Stimulated activated CD4-positive, alpha-beta T cell treated with anti-CD3 and anti-CD28 coated beads, Interleukin-2, amount 100 ng/mL, for 24 hours (primary cell): ENCODE results near the gene FIGN.

Source experiments
- DNase-seq, 2 donors: peaks; one replicate each; pipeline ENCODE4 v3.0.0-alpha.2; 2020

Gene FIGN

DNA sequence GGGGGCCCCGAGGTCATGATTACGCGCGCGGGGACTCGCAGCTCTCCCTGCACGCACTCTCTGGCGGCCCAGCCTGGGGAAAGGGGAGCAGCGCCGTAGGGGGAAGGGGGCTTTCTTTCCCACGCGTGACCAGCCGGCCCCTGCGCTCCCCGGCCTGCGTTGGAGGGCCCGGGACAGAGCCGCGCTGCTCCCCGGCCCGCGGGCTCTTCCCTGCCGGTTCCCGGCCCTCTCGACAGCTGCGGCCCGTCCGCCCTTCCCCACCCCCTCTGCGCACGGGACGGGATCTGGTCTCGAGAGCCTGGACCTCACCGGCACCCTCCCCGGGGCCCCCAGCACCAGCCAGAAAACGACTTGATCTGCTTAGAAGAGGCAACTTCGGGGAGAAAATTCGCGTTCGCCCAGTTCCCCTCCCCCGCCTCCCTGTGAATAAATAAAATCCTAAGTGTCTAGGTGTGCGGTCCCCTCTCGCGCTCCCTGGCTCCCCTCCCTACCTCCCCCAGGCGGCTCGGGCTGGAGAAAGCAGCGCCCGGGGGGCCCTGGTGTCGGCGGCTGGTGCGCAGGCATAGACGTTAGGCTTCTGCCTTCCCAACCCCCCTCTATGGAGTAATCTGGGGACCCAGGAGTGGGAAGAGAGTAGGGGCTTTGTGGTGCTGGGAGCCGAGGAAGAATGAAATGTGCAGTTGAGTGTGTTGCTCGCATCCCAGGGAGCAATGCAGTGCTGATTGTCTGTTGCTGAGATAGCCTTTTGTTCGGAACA, 803 bp upstream of the FIGN start:
- DNase-seq = no peak

DNA sequence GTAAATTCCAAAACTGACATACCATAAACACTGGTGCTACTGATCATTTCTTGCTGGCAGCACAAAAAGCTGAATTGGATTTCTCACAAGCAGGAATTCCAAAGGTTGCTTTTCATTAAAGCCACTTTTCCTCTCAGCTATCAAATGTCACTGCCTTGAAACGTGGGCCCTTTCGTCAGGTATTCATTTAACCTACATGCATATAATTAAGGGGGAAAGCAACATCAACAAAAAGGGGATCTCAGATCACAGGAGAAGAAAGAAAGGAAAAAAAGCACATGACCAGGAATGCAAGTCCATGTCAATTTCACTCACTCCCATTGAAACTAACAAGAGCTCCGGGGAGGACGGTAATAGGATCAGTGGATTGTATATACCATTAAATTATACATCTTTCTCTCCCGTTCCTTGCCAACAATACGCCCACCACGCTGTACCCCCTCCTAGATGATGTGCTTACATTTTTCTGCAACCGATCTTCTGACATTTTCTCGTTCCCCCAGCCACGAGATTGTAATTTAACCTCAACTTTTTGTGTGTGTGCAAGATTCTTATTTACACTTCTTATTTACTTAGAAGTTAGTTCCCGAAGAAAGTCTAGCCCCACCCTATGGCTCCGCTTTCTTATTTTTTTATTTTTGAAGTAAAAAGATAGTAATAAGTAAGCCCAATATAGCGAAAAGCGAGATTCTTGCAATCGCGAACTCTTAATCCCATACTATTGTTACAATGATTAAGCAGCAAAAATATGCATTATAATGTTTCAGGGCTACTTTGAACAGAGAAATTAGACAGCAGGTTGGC, 725 bp downstream of the FIGN start:
- DNase-seq = no peak

DNA sequence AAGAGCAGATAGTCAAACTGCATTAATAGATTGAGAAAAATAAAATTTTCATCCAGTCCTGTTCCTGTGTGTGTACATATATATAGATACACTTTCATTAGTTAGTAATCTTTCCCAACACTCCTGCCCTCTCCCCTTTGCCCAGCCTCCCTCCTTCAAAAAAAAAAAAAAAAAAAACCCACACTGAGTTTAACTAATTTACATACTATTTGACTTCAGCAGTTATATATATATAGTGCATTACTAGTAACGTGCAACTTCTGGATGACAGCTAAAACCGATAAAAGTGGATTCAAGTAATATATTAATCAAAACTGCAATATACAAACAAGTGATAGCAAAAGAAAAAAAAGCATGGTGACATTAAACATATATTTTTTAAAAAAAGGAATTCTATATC, 1.4 kb downstream of the FIGN start:
- DNase-seq = no peak

DNA sequence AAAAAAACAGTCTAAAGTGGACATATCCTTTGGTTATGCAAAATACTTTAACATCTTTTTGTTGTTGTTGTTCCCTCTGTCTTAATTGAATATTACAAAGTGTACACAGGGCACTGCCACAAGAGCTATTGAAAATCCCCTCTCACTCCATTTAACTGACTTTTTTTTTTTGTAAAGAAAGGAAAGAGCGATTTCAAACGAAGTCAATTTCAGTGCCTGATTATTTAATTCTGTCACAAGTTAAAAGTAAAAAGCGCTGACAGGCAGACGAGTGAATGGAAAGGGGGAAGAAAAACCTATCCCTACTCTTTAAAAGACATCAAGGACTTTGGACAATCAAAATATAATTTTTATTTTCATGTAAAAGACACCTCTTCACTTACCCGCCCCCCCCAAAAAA, 1.9 kb downstream of the FIGN start:
- no peak for DNase-seq

DNA sequence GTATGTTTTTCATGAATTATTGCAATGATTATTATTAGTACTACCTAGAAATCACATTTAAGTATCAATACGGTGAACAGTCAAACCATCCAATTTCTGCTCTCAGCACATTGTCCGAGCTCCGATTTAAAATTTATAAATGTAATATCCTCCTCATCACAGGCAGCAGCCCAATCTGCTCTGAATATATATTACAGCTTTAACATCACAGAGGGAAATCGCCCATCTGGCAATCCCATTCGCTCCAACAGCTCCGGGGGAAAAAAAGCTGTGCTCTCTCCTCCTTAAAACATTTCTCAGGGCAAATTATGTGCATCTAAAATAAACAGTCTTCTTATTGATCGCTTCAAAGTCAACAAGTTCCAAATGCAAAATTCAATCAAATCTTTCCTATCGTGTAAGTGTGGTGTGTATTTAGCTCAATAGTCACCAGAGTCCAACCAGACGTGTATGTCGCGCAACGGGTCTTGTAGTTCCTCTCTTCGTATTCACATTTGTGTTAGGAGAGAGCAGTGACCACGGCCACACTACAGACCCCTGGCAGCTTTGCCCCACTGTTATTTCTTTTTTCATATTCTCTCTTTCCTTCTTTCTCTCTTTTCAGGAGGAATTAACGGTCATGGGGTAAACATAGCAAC, 2.4 kb downstream of the FIGN start:
- DNase-seq = no peak

DNA sequence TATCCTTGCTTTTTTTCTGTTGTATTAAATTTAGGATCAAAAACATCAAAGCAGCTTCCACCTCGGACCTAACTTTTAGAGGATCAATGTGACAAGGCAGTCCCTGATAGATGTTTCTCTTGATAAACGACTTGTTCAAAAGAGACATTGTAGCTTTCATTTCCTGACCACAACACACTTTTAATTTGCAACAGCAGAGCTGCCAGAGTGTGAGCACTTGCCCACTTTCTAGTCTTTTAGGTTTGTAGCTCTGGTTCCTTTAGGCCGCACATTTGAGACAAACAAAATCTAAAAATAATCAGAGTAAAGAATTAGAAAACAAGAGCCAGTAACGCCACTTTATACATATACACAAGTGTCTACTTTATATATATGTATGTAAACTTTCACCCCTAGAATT, 3.1 kb downstream of the FIGN start:
- DNase-seq = no peak

DNA sequence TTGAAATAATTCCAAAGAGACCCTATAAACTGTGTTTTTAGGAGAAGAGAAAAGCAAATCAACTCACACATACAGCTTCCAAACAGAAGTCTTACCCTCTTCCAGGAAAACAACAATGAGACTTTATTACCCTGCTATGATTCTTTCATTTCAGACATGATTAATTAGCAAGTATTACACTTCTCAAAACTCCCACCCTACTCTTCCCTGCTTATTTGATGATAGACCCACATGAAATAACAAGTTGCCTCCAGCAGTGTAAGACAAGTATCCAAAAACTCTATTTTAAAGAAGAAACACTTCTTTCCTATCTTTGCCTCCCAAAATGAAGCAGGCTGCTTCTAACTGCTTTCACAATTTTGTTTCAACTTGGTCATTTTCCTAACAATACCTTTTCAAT, 4.1 kb downstream of the FIGN start:
- DNase-seq = no peak

DNA sequence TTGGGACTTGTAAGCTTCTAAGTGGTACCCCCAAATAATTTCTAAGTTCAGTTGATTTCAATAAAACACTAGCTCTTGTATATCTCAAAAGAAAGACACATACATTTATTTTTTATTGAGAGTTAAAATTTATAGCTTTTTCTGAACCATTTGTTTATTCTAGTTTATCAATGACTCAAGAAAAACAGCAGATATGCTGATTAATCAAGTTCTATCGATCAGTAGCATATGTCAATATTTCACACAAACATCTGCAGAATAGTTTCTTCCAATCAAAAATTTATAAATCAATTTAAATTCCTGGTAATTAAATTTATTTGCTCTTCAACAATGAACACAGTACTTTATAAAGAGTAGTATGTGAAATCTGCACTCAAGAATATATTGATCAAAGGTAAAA, 5.3 kb downstream of the FIGN start:
- no peak for DNase-seq

DNA sequence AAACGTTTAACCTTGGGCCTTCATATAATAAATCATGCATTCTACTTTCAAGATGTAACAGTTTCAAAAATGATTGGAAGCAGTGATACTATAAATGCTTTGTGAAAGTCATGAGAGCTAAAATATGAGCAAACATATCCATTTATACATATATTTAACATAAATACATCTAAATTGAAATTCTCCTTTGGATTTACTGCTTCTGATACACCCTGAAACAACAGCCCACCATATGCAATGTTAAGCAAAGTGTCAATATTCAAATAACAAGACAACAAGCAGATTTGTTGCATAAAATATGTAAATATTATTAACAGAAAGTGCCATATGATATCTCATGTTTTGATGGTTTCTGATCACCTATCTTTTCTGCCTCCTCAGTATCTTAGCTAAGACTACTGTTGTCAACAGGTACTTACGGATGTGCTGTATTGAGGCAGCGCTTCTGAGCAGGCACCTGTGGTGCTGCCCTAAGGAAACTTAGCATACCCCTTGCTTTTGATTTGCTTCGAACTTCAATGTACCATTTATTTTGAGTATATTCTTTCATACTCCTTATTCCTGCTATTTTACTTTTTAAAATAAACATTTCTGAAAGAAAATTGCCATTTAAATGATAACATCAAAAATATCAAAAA, 6.1 kb downstream of the FIGN start:
- no peak for DNase-seq

DNA sequence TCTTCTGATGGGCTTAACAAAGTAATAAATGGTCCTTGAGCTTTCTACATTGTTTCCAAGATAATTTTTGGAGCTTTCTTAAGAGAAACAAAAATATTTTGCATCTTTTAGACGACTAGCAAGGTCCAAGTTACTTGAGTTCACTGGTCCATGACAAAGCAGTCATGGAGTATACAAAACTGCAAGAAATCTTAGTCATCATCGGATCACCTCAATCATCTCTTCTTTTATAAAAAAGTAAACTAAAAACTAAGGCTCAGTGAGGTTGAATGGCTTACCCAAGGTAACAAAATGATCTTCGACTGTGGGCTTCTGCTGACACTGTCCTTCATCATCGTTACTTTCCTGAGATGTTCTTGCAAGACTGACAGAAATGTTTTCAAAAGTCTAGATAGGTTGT, 11.9 kb downstream of the FIGN start:
- no peak for DNase-seq

DNA sequence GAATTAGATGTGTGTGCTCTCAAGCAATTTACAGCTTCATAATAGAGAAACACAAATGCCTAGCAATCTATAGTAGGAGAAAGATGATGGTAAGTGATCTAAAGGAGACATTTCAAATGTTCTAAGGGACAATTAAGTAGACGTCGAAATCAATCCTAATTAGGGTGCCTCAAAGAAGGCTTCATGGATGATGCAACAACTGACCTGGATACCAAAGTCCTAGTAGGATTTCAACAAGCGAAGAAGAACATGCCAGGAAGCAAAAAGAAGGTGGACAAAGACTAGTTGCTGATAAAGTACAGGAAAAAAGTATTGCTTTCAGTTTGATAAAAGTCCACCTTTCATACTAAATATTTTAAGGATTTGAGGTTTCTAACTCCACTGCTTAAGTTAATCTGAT, 12.5 kb downstream of the FIGN start:
- DNase-seq = no peak

DNA sequence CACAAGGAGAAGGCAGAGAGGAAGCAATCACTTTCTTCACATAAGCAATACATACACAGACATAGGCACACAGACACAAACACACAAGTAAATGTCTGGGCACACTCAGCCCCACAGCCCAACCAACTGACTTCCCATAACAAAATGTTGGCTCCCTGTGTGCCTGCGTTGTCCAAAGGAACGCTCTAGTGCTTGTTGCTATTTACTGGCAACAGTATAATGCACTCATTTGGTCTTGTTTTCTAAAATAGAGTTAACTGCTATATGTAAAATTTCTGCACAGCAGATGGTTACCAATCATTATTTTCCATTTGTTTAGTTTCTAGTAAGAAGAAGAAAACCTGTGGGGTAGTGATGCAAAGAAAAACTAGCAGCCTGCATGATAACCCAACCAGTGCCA, 16.5 kb downstream of the FIGN start:
- DNase-seq = no peak

DNA sequence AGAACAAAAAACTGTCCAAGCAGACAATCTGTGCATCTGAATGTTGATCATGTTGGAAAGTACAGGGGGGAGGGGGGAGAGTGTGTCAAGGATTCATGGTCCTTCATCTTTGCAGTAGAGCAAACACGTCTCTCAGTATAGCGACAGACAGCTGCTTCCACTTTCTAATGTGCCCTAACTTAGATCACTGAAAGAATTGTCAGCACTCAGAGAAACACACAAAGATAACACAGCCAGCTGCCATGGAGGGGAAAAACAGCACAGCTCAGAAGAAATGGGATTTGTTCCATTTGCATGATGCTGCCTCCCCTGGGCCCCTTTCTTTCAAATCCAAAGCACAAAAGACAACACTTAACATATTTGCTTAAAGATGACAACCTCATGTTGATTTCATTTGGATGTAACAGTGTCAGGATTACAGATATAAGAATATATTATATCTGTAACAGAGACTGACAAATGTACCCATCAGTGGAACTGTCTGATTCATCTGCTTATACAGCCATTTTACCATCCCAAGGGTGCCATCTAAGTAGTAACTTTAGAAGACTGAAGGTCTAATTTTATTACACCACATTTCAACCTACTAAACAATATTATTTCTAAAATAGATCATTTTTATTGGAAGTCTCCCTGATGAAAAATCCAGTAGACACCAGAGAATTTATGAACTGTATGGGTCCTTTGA, 17.7 kb downstream of the FIGN start:
- no peak for DNase-seq

DNA sequence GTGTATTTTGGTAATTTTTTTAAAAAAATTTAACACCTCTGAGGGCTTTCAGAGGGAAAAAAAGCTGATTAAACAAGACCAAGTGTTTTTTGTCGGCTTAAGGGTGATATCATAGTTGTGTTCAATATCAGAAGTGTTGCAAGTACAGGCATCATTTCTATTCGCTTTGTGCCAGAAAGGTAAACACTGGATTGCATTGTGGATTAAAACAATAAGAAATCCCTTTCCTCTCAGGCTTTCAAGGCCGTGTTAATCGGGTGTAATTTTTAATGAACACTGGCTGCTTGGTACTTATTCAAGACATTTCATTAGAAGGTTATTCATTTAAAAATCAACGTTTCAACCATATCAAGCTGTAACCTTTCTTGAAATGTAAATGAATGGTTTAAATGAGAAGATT, 18.3 kb downstream of the FIGN start:
- no peak for DNase-seq

DNA sequence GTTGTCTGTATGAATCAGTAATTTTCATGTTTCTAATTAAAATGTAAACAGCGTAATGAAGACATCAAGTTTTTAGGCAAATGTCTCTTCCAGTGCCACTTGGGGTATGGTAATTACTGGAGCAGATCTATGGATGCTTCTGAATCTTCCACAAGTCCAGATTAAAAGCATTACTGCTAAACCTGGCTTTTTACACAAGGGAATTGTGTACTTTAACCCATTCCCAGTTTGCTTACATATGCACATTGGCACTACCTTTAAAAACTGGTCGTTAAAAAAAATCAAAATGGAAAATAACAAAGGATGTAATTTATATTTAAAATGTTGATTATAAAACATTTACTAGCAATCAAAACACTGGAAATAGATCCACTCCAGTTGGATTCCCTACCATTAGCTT, 19.7 kb downstream of the FIGN start:
- no peak for DNase-seq

DNA sequence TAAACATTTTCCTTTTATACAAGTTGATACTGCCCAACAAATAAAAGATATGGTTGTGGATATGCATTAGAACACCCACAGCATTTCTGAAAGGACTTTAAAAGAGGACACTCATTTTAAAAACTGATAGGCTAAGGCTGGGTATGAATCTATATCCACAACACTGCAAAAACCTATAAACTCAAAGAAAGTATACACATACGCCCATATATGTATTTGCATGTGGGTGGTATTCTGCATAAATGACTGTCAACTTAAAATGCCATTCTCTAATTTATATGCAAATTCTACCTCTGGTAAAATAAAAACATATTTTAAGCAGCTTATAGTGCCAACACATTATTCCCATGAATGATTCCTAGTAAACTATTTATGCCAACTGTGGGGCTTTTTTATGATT, 20.1 kb downstream of the FIGN start:
- no peak for DNase-seq

DNA sequence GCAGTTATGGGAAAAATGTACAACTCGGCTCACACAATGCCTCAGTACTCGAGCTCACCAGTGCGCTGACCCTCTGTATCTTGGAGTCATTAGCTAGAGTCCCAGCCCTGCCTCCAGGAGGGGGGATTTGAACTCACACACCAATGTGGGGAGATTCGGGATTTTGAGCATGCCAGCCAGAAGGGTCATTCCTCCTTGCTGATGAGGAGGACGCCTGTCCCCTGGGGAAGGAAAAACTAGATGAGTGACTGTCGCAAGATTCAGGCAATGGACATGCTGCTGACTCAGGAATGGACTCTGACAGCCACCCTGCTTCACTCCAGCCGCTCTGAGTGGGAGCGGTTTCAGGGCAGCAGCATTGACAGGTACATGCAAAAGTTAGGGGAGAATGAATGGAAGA, 20.6 kb downstream of the FIGN start:
- DNase-seq = no peak

DNA sequence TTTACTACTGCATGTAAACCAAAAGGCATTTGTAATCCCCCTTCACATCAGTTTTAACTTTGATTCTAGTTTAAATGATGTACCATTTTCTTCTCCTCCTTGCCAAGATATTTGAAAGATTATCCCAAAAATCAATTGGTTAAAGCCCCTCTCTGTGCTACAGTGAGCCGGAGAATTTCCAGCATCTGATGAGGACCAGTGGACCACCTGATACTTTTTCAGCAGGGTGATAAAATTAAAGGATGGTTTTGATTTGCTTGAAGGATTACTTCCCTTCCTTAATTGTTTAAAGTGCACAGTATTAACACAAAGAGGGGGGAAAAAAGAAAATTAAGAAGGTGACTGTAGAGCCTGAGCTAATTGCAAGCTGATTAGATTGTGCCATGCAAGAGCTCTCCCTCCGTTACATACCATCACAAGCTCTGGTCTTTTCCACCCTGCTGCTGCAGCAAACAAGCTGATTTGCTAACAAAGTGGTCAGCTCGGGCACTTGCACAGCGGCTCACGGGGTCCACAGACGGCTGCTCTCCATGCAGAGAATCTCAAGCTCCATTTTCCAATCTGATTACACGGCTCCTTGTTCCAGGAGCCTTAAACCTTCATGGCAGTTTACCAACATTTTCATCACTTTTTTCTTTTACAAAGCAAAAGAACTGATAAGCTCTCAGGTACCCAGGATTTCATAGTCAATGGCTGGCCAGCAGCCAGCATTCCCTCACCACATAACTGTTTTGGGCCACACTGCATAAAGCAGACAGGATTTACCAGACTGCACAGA, 22.1 kb downstream of the FIGN start:
- no peak for DNase-seq

DNA sequence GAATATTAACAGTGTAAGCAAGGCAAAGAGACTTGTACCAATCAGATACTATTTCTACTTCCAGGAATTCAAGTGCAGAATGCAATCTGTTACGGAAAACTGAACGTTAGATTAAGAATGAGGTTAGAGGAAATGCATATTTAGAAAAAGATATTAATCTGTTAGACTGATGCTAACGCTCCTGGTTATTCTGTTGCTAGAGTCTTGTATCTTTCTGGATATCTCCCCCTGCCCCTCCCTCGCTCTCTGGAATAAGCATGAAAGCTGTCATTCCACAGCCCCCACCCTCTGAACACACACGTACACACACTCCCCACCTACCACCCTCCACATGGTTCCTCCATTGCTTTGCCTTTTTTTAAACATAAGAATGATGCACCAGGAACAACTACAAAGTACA, 24.1 kb downstream of the FIGN start:
- no peak for DNase-seq

DNA sequence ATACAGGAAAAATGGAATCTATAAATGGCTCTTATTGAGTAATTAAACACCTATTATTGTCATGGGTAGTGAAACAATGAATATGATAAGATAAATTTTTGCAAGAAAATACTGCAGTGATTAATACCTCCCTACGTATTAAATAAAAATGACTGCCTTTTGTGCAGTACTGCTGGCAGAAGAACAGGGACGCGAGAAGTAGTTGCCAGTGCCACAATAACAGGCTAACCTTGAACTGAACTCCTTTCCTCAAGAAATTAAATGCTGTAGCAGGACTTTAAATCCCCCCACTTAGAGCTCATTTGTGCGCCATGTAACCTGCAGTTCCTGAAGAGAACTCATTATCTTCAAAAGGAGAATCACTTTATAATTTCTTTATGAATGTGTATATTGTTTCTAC, 24.6 kb downstream of the FIGN start:
- DNase-seq = no peak

DNA sequence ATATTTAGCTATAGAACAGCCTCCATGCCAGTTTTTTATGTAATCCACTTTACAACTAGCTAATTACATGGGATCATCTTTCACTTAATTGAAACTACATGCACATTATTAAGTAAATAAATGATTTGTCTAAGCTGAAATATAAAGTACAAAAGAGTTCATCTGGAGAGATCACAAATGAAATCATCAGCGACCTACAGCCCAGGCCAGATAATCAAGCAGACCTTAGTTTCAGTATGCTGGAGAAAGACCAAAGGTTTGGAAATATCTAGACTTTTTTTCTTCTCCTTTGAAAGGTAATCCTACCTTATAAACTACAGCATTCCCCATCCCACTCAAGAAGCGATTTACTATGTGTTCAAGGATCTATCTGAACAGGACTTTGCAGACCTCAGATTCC, 26.5 kb downstream of the FIGN start:
- DNase-seq = no peak

DNA sequence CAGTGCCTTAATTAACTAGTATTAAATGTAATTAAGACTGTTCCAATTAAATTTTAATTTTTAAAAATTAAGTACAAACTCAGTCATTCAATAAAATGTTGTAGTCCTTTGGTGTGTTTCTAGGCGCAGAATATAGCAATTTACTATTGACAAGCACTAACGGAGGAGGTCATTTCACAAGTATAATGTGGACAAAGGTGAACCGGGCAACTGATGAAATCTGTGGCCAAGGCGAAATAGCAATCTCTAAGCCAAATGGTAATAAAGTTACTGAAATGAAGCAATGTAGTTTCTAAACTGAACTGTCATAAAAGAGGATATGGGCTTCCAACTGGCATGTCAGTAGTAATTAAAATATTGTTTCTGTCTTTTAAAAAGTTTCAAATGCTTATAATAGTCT, 27.5 kb downstream of the FIGN start:
- DNase-seq = no peak
